IMR-90 (cell line): ENCODE results near the gene NCKIPSD. TPM values are rescaled to one million over a fixed set of nuclear protein-coding genes. Genes with fewer than 3 reads are reported as not detected.
A peak's percentile ranks its signal among the peaks of the same experiment; 100 is the strongest.

ENCODE experiments used
- ATAC-seq: fragments of 200-7000 bp; cut with Tn5 transposase; 2 replicates; pipeline ENCODE4 v1.9.1; 2020; ENCODE audit warnings: low read depth, mild to moderate bottlenecking, moderate library complexity
- BruUV-seq: library from RNA; stranded (reverse); fragments of 400-500 nt; replicated peaks from 2 replicates; lab custom pipeline; 2021; lab: Mats Ljungman, UMichigan
- CTCF ChIA-PET: fragments of 300-600 bp; formaldehyde crosslinking; extraction: SDS; loops from one replicate; lab custom pipeline; 2021; ENCODE audit warnings: antibody characterized with exemption; lab: Yijun Ruan, JAX
- POLR2A ChIA-PET: fragments of 300-600 bp; sonication (Branson Sonifier 250); formaldehyde crosslinking; loops from one replicate; lab custom pipeline; 2022; ENCODE audit warnings: antibody characterized with exemption; ENCODE audit not compliant: unreplicated experiment; lab: Charles Lee
- DNase-seq: peaks from one replicate; pipeline ENCODE4 v3.0.0; 2013
- H2AFZ ChIP-seq: replicated peaks from 2 replicates; pipeline ENCODE3; 2013; ENCODE audit warnings: low read length, mild to moderate bottlenecking; ENCODE audit not compliant: poor library complexity
- H2AK5ac ChIP-seq: 2 replicates; pipeline ENCODE4 v1.6.1; 2013; ENCODE audit warnings: low read depth, low read length, inconsistent platforms
- H2AK9ac ChIP-seq: replicated peaks from 2 replicates; pipeline ENCODE3; 2013; ENCODE audit warnings: mild to moderate bottlenecking, low read depth, low read length, moderate library complexity; ENCODE audit not compliant: poor library complexity
- H2BK120ac ChIP-seq: 2 replicates; pipeline ENCODE4 v1.6.1; 2013; ENCODE audit warnings: low read depth, low read length, inconsistent platforms
- H2BK15ac ChIP-seq: 3 replicates; pipeline ENCODE4 v1.6.1; 2013; ENCODE audit warnings: low read depth, low read length, inconsistent platforms
- H2BK20ac ChIP-seq: 2 replicates; pipeline ENCODE4 v1.6.1; 2013; ENCODE audit warnings: low read depth, mild to moderate bottlenecking, inconsistent platforms, low read length, moderate library complexity
- H2BK5ac ChIP-seq: 2 replicates; pipeline ENCODE4 v1.6.1; 2013; ENCODE audit warnings: mild to moderate bottlenecking, low read depth, low read length, inconsistent platforms; ENCODE audit not compliant: poor library complexity, severe bottlenecking
- H3K14ac ChIP-seq: replicated peaks from 2 replicates; pipeline ENCODE4 v1.6.1; 2013; ENCODE audit warnings: low read depth, low read length, inconsistent platforms
- H3K18ac ChIP-seq: 2 replicates; pipeline ENCODE4 v1.6.1; 2013; ENCODE audit warnings: low read depth, low read length, control low read depth
- H3K23ac ChIP-seq: 2 replicates; pipeline ENCODE4 v1.6.1; 2013; ENCODE audit warnings: low read depth, low read length, inconsistent platforms
- H3K27ac ChIP-seq: 2 replicates; pipeline ENCODE4 v1.5.1; 2013; ENCODE audit warnings: mild to moderate bottlenecking, control low read depth, low read length; ENCODE audit not compliant: insufficient read depth
- H3K27me3 ChIP-seq: 2 replicates; pipeline ENCODE4 v1.6.1; 2013; ENCODE audit warnings: low read length; ENCODE audit not compliant: control insufficient read depth, insufficient read depth
- H3K36me3 ChIP-seq: 2 replicates; pipeline ENCODE4 v1.6.1; 2013; ENCODE audit warnings: low read length, mixed read lengths; ENCODE audit not compliant: control insufficient read depth, insufficient read depth
- H3K4ac ChIP-seq: 2 replicates; pipeline ENCODE4 v1.6.1; 2013; ENCODE audit warnings: low read depth, low read length, inconsistent platforms
- H3K4me1 ChIP-seq: 2 replicates; pipeline ENCODE4 v1.6.1; 2013; ENCODE audit warnings: low read length, mixed read lengths; ENCODE audit not compliant: control insufficient read depth, insufficient read depth
- H3K4me2 ChIP-seq: 2 replicates; pipeline ENCODE4 v1.6.1; 2013; ENCODE audit warnings: low read depth, mild to moderate bottlenecking, control low read depth, low read length, moderate library complexity
- H3K4me3 ChIP-seq: 2 replicates; pipeline ENCODE4 v1.5.1; 2013; ENCODE audit warnings: low read depth, mild to moderate bottlenecking, control low read depth, low read length, moderate library complexity; ENCODE audit not compliant: insufficient read depth
- H3K56ac ChIP-seq: 2 replicates; pipeline ENCODE4 v1.6.1; 2013; ENCODE audit warnings: low read length, inconsistent platforms; ENCODE audit not compliant: insufficient read depth; ENCODE audit errors: extremely low read depth
- H3K79me1 ChIP-seq, 2 experiments: 2 replicates each; pipeline ENCODE4 v1.6.1; 2013; ENCODE audit warnings: low read length in 2 of 2, inconsistent platforms in 1 of 2, low read depth in 1 of 2
- H3K9ac ChIP-seq: 2 replicates; pipeline ENCODE4 v1.6.1; 2013; ENCODE audit warnings: low read depth, low read length, control low read depth
- H3K9me1 ChIP-seq: 2 replicates; pipeline ENCODE4 v1.6.1; 2013; ENCODE audit warnings: low read length, inconsistent platforms; ENCODE audit not compliant: insufficient read depth
- H3K9me3 ChIP-seq: 2 replicates; pipeline ENCODE4 v1.6.1; 2013; ENCODE audit warnings: low read length; ENCODE audit not compliant: control insufficient read depth, insufficient read depth
- H4K20me1 ChIP-seq: 2 replicates; pipeline ENCODE4 v1.6.1; 2013; ENCODE audit warnings: low read length, inconsistent platforms; ENCODE audit not compliant: insufficient read depth
- H4K5ac ChIP-seq: 2 replicates; pipeline ENCODE4 v1.6.1; 2013; ENCODE audit warnings: mild to moderate bottlenecking, low read depth, low read length, control low read depth
- H4K8ac ChIP-seq, 2 experiments: 2 replicates each; pipeline ENCODE4 v1.6.1; 2013; ENCODE audit warnings: low read depth in 2 of 2, low read length in 2 of 2, control low read depth in 1 of 2, inconsistent platforms in 1 of 2
- H4K91ac ChIP-seq: 2 replicates; pipeline ENCODE4 v1.6.1; 2013; ENCODE audit warnings: low read depth, low read length, inconsistent platforms; ENCODE audit not compliant: insufficient read depth
- BHLHE40 ChIP-seq: fragments of 150-350 bp; IDR thresholded peaks from 2 replicates; pipeline ENCODE4 v1.6.1; 2016; ENCODE audit warnings: mild to moderate bottlenecking, low read depth, low read length
- CEBPB ChIP-seq: IDR thresholded peaks from 2 replicates; pipeline ENCODE4 v1.6.1; 2012; ENCODE audit warnings: low read depth, low read length, improper control_type of control experiment
- MAFK ChIP-seq: IDR thresholded peaks from 2 replicates; pipeline ENCODE4 v1.6.1; 2012; ENCODE audit warnings: low read depth, low read length, improper control_type of control experiment
- MAZ ChIP-seq: IDR thresholded peaks from 2 replicates; pipeline ENCODE4 v1.6.1; 2012; ENCODE audit warnings: low read depth, mild to moderate bottlenecking, low read length, improper control_type of control experiment, moderate library complexity, borderline replicate concordance
- MXI1 ChIP-seq: IDR thresholded peaks from 2 replicates; pipeline ENCODE4 v1.6.1; 2012; ENCODE audit warnings: low read depth, mild to moderate bottlenecking, low read length, moderate library complexity, borderline replicate concordance
- NFE2L2 ChIP-seq: fragments of 150-350 bp; IDR thresholded peaks from 2 replicates; pipeline ENCODE4 v1.6.1; 2016; ENCODE audit warnings: low read depth, mild to moderate bottlenecking, low read length
- POLR2A ChIP-seq: IDR thresholded peaks from 2 replicates; pipeline ENCODE4 v1.6.1; 2012; ENCODE audit warnings: mild to moderate bottlenecking, low read depth, low read length
- RAD21 ChIP-seq: IDR thresholded peaks from 2 replicates; pipeline ENCODE4 v1.6.1; 2012; ENCODE audit warnings: low read length, improper control_type of control experiment
- RCOR1 ChIP-seq: IDR thresholded peaks from 2 replicates; pipeline ENCODE4 v1.6.1; 2012; ENCODE audit warnings: mild to moderate bottlenecking, low read length, improper control_type of control experiment; ENCODE audit not compliant: insufficient replicate concordance
- SMC3 ChIP-seq: fragments of 150-350 bp; IDR thresholded peaks from 2 replicates; pipeline ENCODE4 v1.6.1; 2016; ENCODE audit warnings: low read depth, mild to moderate bottlenecking, antibody characterized with exemption, low read length, moderate library complexity
- USF2 ChIP-seq: fragments of 150-350 bp; IDR thresholded peaks from 2 replicates; pipeline ENCODE4 v1.6.1; 2017; ENCODE audit warnings: mild to moderate bottlenecking, antibody characterized with exemption, low read length, low read depth
- WGBS, 2 experiments: methylation state at CpG; one replicate each; pipeline versions ENCODE4 v1.1.5 to v1.1.7; 2013; ENCODE audit warnings: missing lambda C conversion rate in 2 of 2; ENCODE audit not compliant: insufficient read length in 1 of 2; ENCODE audit errors: extremely low coverage in 2 of 2; 5-methylcytosine and 5-hydroxymethylcytosine counted together
- dilution Hi-C: fragments of 300-500 bp; cut with HindIII; formaldehyde crosslinking; loops from one replicate; pipeline ENCODE4 v1.14.3; 2018; ENCODE audit warnings: low sequenced_read_pairs; ENCODE audit not compliant: unreplicated experiment
- in situ Hi-C: fragments of 300-500 bp; cut with MboI; formaldehyde crosslinking; loops from 3 replicates; pipeline ENCODE4 v1.14.3; 2019; ENCODE audit warnings: low sequenced_read_pairs, inconsistent platforms, mixed read lengths
- intact Hi-C: fragments of 100-400 bp; cut with micrococcal nuclease; formaldehyde crosslinking; loops from 2 replicates; pipeline ENCODE4 v1.10.0; 2022
- polyA plus RNA-seq, 3 experiments: library from polyadenylated mRNA; depleted of rRNA; stranded (reverse); fragments of >200 nt; gene quantifications; 2 replicates each; pipeline ENCODE4 v1.2.3, GENCODE V29; 2012; ENCODE audit warnings: low replicate concordance in 1 of 3
- total RNA-seq: library from RNA; depleted of rRNA; stranded (reverse); fragments of >200 nt; gene quantifications from 2 replicates; pipeline ENCODE4 v1.2.3, GENCODE V29; 2012
- TF ChIP-seq, protein P1 (sequence below): conservative IDR thresholded peaks from 2 replicates; pipeline ENCODE4 v1.5.1; 2012; ENCODE audit warnings: mild to moderate bottlenecking, low read depth, low read length, improper control_type of control experiment

Gene NCKIPSD
- total and polyA plus RNA-seq, 2 of the 4 experiments (the other 2 are of a cell fraction), result 21.0 to 38.3 TPM

GRCh38 chr3:48663489-48664312 is 22.0 kb downstream of the NCKIPSD start:
- no peaks in the 10 kb centered on the region for H3K36me3 ChIP-seq
- POLR2A ChIA-PET, result interaction anchor here (0.5 to 0.6 kb wide), 2 partner anchors 23 to 271 kb away, joined by 5 read pairs; no protein-coding TSS in a partner anchor
- peak overlapping the region; percentile 14; the same call in 1 of the 2 replicates for H2BK20ac ChIP-seq
- peak; percentile 77 for TF ChIP-seq POLR2A
- peak; percentile 99 for TF ChIP-seq BHLHE40
- TF ChIP-seq RCOR1, result peak; percentile 86
- TF ChIP-seq, protein P1, sequence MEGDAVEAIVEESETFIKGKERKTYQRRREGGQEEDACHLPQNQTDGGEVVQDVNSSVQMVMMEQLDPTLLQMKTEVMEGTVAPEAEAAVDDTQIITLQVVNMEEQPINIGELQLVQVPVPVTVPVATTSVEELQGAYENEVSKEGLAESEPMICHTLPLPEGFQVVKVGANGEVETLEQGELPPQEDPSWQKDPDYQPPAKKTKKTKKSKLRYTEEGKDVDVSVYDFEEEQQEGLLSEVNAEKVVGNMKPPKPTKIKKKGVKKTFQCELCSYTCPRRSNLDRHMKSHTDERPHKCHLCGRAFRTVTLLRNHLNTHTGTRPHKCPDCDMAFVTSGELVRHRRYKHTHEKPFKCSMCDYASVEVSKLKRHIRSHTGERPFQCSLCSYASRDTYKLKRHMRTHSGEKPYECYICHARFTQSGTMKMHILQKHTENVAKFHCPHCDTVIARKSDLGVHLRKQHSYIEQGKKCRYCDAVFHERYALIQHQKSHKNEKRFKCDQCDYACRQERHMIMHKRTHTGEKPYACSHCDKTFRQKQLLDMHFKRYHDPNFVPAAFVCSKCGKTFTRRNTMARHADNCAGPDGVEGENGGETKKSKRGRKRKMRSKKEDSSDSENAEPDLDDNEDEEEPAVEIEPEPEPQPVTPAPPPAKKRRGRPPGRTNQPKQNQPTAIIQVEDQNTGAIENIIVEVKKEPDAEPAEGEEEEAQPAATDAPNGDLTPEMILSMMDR, result peak; percentile 75
- peak; percentile 96 for TF ChIP-seq MXI1
- TF ChIP-seq USF2, result peak; percentile 79
- TF ChIP-seq RAD21, result peak; percentile 15; the same call in 1 of the 2 replicates
- no peak for TF ChIP-seq MAFK
- TF ChIP-seq SMC3, result no peak
- peak; percentile 54; the same call in 1 of the 2 replicates for TF ChIP-seq NFE2L2
- peak; percentile 73 for TF ChIP-seq CEBPB
- TF ChIP-seq MAZ, result peak; percentile 94

More at GRCh38 chr3:48663489-48664312, 22.0 kb downstream of the NCKIPSD start:
- peak overlapping the region; percentile 99 for H2AK9ac ChIP-seq
- in situ Hi-C loops (loop anchor here (10.0 kb wide), 1 partner anchor 199 kb away; a partner anchor contains a TSS), dilution Hi-C loops (no loop called here), intact Hi-C loops (loop anchor here (1.0 to 2.0 kb wide), 2 partner anchors 15 to 77 kb away; no protein-coding TSS in a partner anchor)
- no TSS peak for BruUV-seq
- peaks cover 5% of the 10 kb centered on the region for H3K9me1 ChIP-seq
- peaks cover 0 to 5% of the 10 kb centered on the region in 2 experiments; a peak in 1 of 4 replicates for H3K79me1 ChIP-seq
- H3K18ac ChIP-seq, result peak overlapping the region; percentile 54; the same call in 1 of the 2 replicates
- H2BK15ac ChIP-seq, result peak overlapping the region; percentile 67; the same call in 1 of the 3 replicates
- H3K4me1 ChIP-seq, result no peaks in the 10 kb centered on the region; the same call in 1 of the 2 replicates
- DNase-seq (peak; percentile 99), ATAC-seq (peak; percentile 82)
- H3K27me3 ChIP-seq, result no peaks in the 10 kb centered on the region
- H3K9me3 ChIP-seq, result no peaks in the 10 kb centered on the region
- CTCF ChIA-PET, result interaction anchor here (1.3 to 2.0 kb wide), 3 partner anchors 22 to 66 kb away, joined by 3 to 5 read pairs (median 4); partner anchors contain the start of gene NCKIPSD
- 2% methylated on average over 33 of the region's 66 CpGs; no CpG with 5 or more reads in 1 of the 2 experiments for WGBS, 2 experiments
- H4K5ac ChIP-seq, result peak overlapping the region; percentile 67
- peak overlapping the region; percentile 95 for H4K91ac ChIP-seq
- peak overlapping the region; percentile 75 for H2BK120ac ChIP-seq
- H3K4me3 ChIP-seq, result peak overlapping the region; percentile 56
- peak overlapping the region; percentile 90 for H3K14ac ChIP-seq
- peak overlapping the region; percentile 75 for H2BK5ac ChIP-seq
- H3K4ac ChIP-seq, result peak overlapping the region; percentile 91
- H3K9ac ChIP-seq, result peak overlapping the region; percentile 79
- peak overlapping the region; percentile 89 for H3K56ac ChIP-seq
- H3K23ac ChIP-seq, result peak overlapping the region; percentile 80; the same call in 1 of the 2 replicates
- peak overlapping the region; percentile 67 for H2AK5ac ChIP-seq
- peak overlapping the region; percentile 92 for H3K27ac ChIP-seq
- peak overlapping the region; percentile 67 to 94 for H4K8ac ChIP-seq
- H3K4me2 ChIP-seq, result peak overlapping the region; percentile 73
- H2AFZ ChIP-seq, result peak overlapping the region; percentile 91
- no peaks in the 10 kb centered on the region for H4K20me1 ChIP-seq
